Stimulated activated CD4-positive, alpha-beta T cell treated with anti-CD3 and anti-CD28 coated beads, Interleukin-1b, Interleukin-23, amount 100 ng/mL, for 48 hours (primary cell): ENCODE data around the gene ECHS1.
A peak's percentile ranks its signal among the peaks of the same experiment; 100 is the strongest.
"Not testable (repeated sequence)": the region's sequence is repeated elsewhere in the genome, so short reads cannot be mapped to it uniquely, and the experiment has no call there.

Source experiments
- DNase-seq: peaks from one replicate; pipeline ENCODE4 v3.0.0-alpha.2; 2020

ECHS1 gene

DNA sequence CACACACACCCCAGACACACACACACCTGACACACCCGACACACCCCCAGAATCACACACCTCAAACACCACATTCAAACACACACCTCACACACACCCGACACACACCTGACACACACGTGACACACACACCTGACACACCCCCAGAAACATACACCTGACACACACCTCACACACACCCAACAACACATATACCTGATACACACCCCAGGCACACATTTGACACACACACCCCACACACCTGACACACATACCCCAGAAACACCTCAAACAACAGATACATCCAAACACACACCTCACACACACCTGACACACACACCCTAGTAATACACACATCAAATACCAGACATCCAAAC, 35.8 kb downstream of the ECHS1 start:
- no peak for DNase-seq

GRCh38 chr10:133336577-133337369, 36.4 kb downstream of the ECHS1 start, which contains the start of gene CALY:
TSS of gene CALY (minus strand) at chr10:133336896. CDS start at chr10:133328989, 7,907 bp downstream.
- peak; percentile 66 for DNase-seq

- no peak for DNase-seq
These were observed 37.0 kb downstream of the ECHS1 start for GRCh38 chr10:133336118-133336576.

DNA sequence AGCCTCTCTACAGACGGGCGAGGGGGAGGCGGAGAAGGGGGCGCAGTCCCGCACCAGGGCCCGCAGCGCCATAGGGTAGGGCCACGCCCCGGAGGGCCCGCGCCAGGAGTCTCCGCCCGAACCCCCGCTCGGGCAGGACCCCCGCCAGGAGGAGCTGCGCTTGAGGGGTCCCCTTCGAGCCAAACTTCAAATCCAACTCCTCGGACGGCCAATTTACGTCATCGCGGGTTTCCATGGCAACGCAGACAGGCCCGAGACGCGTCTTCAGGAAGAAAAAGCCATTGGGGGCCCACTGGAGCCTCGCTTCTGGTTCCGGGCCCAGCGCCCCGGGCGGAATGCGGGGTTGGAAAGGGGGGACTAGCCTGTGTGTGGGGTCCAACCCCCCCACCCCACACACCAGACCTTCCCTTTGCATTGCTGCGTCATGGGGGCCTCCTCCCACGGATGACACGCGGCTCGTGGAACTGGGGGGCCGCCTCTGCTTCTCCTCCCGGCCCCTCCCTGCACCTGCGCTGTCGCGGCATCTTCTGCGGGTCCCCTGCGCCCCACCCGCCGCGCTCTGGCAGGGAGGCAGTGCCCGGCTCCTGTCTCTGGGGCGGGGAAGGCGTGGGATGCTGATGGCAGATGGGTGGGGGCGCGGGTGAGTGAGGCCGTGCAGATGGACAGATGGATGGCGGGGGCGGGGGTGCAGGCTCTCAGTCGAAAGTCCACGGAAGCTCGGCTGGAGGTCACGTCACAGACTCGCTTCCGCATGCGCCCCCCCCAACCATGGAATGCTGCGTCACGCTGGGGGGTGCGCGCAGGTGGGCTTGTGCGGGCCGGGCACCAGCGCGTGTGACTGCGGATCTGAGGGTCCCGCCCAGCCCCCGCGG, 37.7 kb downstream of the ECHS1 start:
- peak; percentile 74 for DNase-seq

GRCh38 chr10:133334503-133335245, 38.5 kb downstream of the ECHS1 start:
- DNase-seq: no peak

DNA sequence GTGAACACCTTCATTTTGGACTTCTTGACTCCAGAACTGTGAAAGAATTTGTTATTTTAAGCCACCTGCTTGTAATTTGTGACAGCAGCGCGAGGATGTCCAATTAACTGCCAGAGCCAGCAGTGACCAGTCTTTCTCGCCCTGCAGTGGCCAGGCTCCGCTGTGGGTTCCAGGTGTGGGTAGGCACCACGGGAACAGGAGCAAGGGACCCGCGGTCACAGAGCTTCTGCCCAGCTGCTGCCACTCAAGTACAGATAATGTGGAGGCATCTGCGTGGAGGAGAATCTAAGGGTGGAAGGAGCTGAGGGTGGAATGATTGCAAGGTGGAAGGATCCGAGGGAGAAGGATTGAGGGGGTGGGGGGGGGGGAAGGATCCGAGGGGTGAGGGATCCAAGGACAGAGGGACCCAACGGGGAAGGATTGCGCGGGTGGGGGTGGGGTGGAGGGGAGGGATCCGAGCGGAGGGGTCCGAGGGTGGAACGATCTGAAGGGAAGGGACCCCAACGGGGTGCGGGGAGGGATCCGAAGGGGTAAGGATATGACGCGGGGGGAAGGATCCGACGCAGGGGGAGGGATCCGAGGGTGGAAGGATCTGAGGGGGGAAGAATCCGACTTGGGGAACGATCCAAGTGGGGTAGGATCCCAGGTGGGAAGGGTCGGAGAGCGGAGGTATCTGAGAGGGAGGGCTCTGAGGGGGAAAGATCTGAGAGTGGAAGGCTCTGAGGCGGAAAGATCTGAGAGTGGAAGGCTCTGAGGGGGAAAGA, 40.0 kb downstream of the ECHS1 start:
- DNase-seq: no peak

DNA sequence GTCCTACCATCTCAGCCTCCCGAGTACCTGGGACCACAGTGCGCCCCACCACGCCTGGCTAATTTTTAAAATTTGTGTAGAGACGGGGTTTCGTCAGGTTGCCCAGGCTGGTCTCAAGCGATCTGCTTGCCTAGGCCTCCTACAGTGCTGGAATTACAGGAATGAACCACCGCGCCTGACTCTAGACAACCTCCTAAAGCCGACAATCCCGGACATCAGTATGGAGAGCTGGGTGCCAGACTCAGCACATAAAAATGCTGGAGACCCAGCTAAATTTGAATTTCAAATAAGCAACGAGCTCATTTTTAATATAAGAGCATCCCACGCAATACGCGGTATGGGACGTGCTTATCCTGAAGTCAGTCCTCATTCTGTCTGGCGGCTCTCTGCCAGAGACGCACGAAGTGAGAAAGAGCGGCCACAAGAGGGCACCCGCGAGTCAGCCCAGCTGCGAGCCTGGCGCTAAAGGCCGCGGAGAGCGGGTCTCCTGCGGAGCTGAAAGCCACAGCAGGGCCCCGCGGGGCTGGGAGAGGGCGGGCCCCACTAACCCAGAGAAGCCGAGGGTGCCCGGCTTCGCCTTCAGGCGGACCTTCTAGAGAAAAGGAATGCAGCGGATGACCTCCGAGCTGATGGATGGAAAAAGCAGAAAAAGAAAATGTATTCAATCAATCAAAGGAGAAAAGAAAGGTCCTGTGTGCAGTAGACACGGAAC, 43.5 kb downstream of the ECHS1 start:
- peak; percentile 86 for DNase-seq

- DNase-seq: no peak
These were observed 44.5 kb downstream of the ECHS1 start for GRCh38 chr10:133328358-133329343.

DNA sequence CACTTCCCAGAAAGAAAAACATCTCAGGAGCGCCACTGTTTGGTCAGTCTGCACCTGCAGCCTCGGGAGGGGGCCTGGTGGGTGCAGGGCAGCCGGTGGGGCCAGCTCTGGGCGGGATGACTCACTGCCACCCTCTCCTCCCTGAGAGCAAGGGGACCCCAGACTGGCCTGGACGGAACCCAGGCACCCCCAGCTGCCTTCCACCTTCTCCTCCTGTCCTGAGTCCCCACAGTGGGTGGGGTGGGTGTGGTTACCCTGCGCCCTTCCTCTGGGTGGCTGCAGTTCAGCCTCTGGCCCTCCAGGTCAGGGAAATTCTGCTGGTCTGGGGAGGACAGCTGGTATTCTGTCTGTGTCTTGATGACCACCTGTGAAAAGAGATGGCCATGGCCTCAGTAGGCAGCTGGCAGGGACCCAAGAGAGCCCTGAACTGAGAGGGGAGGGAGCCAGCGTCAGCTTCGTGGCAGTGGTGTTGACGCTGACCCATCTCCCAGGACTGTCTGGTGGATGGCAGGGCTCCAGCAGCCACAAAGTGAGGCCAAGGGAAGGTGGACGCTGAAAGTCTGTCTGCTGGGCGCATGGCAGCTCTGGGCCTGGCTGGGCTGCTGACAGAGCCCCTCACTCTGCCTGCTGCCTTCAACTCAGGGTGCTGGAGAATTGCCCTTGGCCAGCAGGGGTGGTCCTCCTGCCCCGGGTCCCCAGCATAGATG, 45.4 kb downstream of the ECHS1 start:
- DNase-seq: no peak

DNA sequence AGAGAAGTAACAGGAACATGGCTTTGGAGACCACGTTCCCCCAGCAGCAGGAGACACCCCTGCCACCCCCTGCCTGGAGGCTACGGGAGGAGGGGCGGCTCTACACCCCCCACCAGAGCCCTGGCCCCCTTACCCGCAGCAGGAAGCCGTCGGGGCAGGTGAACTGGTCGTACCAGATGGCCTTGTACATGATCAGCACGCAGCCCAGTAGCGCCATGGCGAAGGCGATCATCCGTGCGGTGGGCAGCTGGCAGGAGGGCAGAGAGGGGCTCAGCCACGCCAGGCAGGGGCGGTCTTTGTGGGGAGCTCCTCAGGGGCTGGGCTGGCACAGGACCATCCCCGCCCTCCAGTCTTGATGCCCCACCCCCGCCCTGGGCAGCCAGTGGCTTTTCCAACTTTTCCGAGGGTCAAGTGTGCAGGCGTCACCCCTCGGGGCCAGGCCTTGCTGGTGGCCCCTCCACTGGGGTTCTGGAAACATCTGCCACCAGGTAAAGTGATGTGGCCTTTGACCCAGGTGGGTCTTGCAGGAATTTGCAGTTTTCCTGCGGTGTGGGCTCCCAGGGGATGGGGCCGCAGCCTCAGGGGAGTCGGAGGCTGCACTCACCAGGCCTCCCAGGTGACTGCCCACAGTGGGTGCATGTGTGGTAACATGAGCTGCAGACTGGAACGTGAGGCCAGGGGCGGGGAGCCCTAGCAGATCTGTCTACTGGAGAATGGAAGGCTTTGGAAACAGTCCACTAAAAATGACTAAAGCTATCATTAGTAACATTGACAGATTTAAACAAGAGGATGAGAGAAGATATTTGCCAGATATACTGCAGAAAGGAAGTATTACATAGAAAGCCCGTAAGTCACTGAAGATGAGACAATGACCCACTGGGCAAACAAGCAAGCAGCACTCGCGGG, 46.2 kb downstream of the ECHS1 start:
- DNase-seq: no peak

DNA sequence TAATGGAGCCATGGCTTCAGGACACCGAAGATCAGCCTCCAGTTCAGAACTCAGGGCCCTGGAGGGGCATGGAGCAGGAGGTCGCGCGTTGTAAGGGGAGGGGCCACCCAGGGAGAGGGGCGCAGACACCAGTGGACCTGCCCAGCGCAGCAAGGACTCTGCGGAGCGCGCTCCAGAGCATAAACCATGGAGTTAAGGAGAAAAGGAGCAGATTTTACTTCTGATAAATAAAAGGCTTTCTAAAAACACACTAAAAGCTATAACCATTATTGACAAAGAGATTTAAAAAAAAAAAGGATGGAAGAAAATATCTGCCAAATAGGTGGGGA, 47.0 kb downstream of the ECHS1 start:
- DNase-seq: no peak

GRCh38 chr10:133325440-133326222, 47.5 kb downstream of the ECHS1 start:
- no peak for DNase-seq

DNA sequence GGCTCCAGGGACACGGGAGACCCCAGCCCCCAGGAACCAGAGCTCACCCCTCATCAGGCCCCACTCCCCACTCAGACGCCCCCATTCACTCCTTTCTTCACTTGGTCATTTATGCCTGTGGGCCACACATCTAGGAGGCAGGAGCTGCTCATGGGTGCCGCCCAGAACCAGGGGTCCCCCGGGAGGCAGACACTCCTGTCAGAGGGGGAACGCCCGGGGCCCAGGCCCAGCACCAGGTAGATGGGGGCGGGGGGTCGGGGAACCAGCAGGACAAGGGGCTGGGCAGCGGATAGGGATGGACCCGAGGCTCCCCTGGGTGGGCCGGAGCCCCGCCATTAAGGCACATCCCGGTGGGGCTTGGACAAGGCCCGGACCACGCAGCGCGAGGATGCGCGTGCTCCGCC, 48.3 kb downstream of the ECHS1 start:
- DNase-seq: no peak

- DNase-seq: peak; percentile 75
These were observed 48.9 kb downstream of the ECHS1 start for GRCh38 chr10:133324198-133324792.

DNA sequence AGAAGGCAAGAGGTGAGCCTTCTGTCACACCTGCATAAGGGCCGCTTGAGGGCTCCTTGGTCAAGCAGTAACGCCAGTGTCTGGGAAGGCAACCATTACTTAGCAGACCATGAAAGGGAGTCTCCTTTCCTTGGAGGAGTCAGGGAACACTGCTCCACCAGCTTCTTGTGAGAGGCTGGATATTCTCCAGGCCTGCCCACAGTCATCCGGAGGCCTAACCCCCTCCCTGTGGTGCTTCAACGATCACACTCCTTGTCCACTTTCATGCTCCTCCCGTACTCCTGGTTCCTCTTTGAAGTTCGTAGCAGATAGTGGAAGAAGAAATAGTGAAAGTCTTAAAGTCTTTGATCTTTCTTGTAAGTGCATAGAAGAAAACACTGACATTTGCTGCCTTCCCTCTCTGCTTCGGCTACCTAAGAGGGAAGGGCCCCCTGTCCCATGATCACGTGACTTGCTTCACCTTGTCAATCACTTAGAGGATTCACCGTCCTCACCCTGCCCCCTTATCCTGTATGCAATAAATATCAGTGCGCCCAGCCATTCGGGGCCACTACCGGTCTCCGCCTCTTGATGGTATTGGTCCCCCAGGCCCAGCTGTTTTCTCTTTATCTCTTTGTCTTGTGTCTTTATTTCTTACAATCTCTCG, 51.0 kb downstream of the ECHS1 start:
- not testable (repeated sequence) for DNase-seq

GRCh38 chr10:133320852-133321422, 52.2 kb downstream of the ECHS1 start:
- DNase-seq: not testable (repeated sequence)
